Activated CD4-positive, alpha-beta memory T cell treated with anti-CD3 and anti-CD28 coated beads, Interleukin-2, amount 10 ng/mL, durations not matched to agents 7 days and 5 days (primary cell): ENCODE data around the gene HEPACAM. TPM values are rescaled to one million over a fixed set of nuclear protein-coding genes. Genes with fewer than 3 reads are reported as not detected.
A peak's percentile ranks its signal among the peaks of the same experiment; 100 is the strongest.

Experiments
- CTCF ChIA-PET: fragments of 350-600 bp; sonication (Branson Sonifier 250); formaldehyde crosslinking; loops from one replicate; lab custom pipeline; 2021; ENCODE audit warnings: antibody characterized with exemption, inconsistent platforms; lab: Charles Lee
- POLR2A ChIA-PET: fragments of 350-600 bp; sonication (Branson Sonifier 250); formaldehyde crosslinking; loops from one replicate; lab custom pipeline; 2021; ENCODE audit warnings: antibody characterized with exemption; lab: Charles Lee
- DNase-seq: peaks from one replicate; pipeline ENCODE4 v3.0.0-alpha.2; 2020
- H3K27ac Mint-ChIP-seq: one replicate; pipeline ENCODE4 v1.8.0; 2021; ENCODE audit warnings: mild to moderate bottlenecking, mixed read lengths
- H3K27me3 Mint-ChIP-seq: one replicate; pipeline ENCODE4 v1.8.0; 2021; ENCODE audit warnings: mixed read lengths
- H3K36me3 Mint-ChIP-seq: one replicate; pipeline ENCODE4 v1.8.0; 2021; ENCODE audit warnings: low read depth, mixed read lengths
- H3K4me1 Mint-ChIP-seq: one replicate; pipeline ENCODE4 v1.8.0; 2021; ENCODE audit warnings: mixed read lengths
- H3K4me3 Mint-ChIP-seq: one replicate; pipeline ENCODE4 v1.8.0; 2021; ENCODE audit warnings: mild to moderate bottlenecking, mixed read lengths
- H3K9me3 Mint-ChIP-seq: one replicate; pipeline ENCODE4 v1.8.0; 2021; ENCODE audit warnings: mixed read lengths
- total RNA-seq, 2 experiments: library from RNA; stranded (reverse); gene quantifications; one replicate each; pipeline ENCODE4 v1.2.3, GENCODE V29; 2021

The HEPACAM gene
- total RNA-seq, 2 experiments from 2014 or later: not detected

GRCh38 chr11:124876818-124877630, 58.8 kb downstream of the HEPACAM start:
- H3K36me3 Mint-ChIP-seq: no peaks in the 10 kb centered on the region
- POLR2A ChIA-PET: interaction anchor here (1.2 to 1.7 kb wide), 4 partner anchors 11 to 78 kb away, joined by 5 to 10 read pairs (median 7); partner anchors contain the start of gene CCDC15
- peaks cover 36% of the 10 kb centered on the region for H3K27me3 Mint-ChIP-seq
- CTCF ChIA-PET: interaction anchor here (0.6 to 2.0 kb wide), 48 partner anchors 8 to 267 kb away, joined by 3 to 22 read pairs (median 5); partner anchors contain the start of genes CCDC15, HEPN1, ROBO3 and ROBO4
- H3K9me3 Mint-ChIP-seq: no peaks in the 10 kb centered on the region
- DNase-seq: no peak
- peak overlapping the region; percentile 59 for H3K27ac Mint-ChIP-seq
- peak overlapping the region; percentile 79 for H3K4me3 Mint-ChIP-seq
- peaks cover 20% of the 10 kb centered on the region for H3K4me1 Mint-ChIP-seq

DNA sequence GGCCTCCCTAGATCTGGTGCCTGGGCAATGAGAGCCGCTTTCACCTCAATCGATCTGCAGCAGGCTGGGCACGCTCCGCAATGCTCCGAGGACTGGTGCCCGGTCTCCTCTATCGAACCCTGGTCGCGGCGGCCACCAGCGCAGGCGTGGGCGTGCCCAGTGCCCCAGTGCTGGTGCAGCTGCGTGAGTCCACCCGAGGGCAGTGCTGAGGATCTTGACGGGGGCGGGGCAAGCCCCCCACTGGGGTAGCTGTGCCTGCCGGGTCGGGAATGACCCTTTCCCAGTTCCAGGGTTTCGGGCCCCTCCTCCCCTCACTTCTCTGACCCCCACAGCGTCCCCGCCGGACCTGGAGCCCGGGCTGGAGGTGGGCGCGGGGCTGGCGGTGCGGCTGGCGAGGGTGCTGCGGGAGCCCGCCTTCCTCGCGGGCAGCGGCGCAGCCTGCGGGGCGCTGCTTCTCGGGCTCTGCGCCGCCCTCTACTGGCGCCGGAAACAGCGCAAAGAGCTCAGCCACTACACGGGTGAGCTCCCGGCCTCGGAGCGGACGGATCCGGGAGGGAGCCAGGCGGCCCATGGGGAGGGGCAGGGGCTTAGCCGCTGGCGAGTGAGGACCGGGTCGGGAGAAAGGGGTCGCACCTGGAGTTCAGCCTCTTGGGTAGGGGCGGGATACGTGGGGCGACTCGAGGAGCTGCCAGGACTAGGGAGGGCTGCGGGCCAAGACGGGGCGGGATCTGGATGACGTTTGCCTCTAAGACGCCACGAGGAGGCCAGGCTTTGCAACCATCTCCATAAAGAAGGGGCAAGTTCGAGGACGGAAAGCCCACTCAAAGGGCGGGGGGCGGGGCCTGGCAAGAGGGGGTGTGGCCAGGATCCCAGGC, 59.7 kb downstream of the HEPACAM start:
- Mint-ChIP-seq H3K27ac (peak overlapping the region; percentile 59), H3K36me3 (no peaks in the 10 kb centered on the region), H3K4me1 (peaks cover 20% of the 10 kb centered on the region), H3K9me3 (no peaks in the 10 kb centered on the region), H3K4me3 (peak overlapping the region; percentile 79), H3K27me3 (peaks cover 44% of the 10 kb centered on the region)
- CTCF ChIA-PET: interaction anchor here (0.6 to 2.0 kb wide), 48 partner anchors 9 to 268 kb away, joined by 3 to 22 read pairs (median 5); partner anchors contain the start of genes CCDC15, HEPN1, ROBO3 and ROBO4
- DNase-seq: peak; percentile 84
- POLR2A ChIA-PET: interaction anchor here (1.2 to 1.7 kb wide), 4 partner anchors 10 to 79 kb away, joined by 5 to 10 read pairs (median 7); partner anchors contain the start of gene CCDC15

GRCh38 chr11:124875401-124875800, 60.4 kb downstream of the HEPACAM start:
- no peak overlapping the region for H3K27ac Mint-ChIP-seq
- peaks cover 51% of the 10 kb centered on the region for H3K27me3 Mint-ChIP-seq
- DNase-seq: no peak
- peak overlapping the region; percentile 25 for H3K4me3 Mint-ChIP-seq
- CTCF ChIA-PET: interaction anchor here (1.3 to 2.0 kb wide), 13 partner anchors 9 to 267 kb away, joined by 3 to 22 read pairs (median 6); partner anchors contain the start of genes CCDC15, ROBO3, SIAE and SPA17
- H3K36me3 Mint-ChIP-seq: no peaks in the 10 kb centered on the region
- H3K4me1 Mint-ChIP-seq: peaks cover 20% of the 10 kb centered on the region
- no peaks in the 10 kb centered on the region for H3K9me3 Mint-ChIP-seq
- POLR2A ChIA-PET: interaction anchor here (1.7 kb wide), 1 partner anchor 9 kb away, joined by 7 read pairs; no protein-coding TSS in a partner anchor

DNA sequence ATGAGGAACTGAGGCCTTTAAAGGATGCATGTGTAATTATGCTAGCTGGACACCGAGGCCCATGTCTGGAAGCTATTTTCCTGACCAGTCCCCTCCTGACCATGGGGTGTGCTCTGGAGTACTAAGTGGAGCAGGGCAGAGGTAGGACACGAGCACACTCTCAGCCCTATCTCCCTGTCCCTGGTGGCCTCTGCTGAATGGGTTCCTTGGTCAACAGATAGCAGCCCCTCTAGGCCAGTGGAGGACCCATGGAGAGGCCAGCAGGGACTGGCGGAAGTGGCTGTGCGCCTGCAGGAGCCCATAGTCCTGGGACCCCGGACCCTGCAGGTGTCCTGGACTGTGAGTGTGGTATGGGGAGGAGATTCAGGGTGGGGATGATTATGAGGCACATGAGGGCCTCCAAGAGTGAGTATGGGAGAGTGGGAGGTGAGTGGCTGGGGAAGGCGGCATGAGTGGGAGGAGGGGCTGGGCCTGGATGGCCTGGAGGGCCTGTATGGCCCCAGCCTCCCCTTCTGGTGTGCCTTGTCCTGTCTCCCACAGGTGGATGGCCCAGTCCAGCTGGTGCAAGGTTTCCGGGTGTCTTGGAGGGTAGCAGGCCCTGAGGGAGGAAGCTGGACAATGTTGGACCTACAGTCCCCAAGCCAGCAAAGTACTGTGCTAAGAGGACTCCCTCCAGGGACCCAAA, 61.1 kb downstream of the HEPACAM start:
- Mint-ChIP-seq H3K4me3 (no peak overlapping the region), H3K27me3 (peaks cover 58% of the 10 kb centered on the region), H3K27ac (no peak overlapping the region), H3K9me3 (no peaks in the 10 kb centered on the region), H3K36me3 (no peaks in the 10 kb centered on the region), H3K4me1 (peaks cover 20% of the 10 kb centered on the region)
- ChIA-PET CTCF (no interaction called here), POLR2A (no interaction called here)
- no peak for DNase-seq

DNA sequence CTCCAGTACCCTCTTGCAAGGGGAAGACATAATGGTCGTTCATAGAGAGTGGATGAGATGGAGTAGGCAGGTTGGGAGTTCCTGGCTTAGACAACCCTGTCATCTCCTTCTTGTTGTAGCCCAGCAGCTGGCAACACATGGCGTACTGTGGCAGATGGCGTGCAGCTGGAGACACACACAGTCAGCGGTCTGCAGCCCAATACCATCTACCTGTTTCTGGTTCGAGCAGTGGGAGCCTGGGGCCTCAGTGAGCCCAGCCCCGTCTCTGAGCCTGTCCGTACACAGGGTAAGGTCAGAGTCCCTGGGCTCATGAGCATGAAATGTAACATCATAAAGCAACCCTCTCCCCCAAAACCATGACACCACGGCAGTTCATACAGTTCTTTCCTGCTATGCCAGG, 61.9 kb downstream of the HEPACAM start:
- H3K9me3 Mint-ChIP-seq: no peaks in the 10 kb centered on the region
- H3K27me3 Mint-ChIP-seq: peaks cover 66% of the 10 kb centered on the region
- H3K4me1 Mint-ChIP-seq: peaks cover 23% of the 10 kb centered on the region
- ChIA-PET CTCF (no interaction called here), POLR2A (no interaction called here)
- H3K4me3 Mint-ChIP-seq: no peak overlapping the region
- H3K27ac Mint-ChIP-seq: no peak overlapping the region
- no peaks in the 10 kb centered on the region for H3K36me3 Mint-ChIP-seq
- DNase-seq: no peak

- H3K4me1 Mint-ChIP-seq: peaks cover 26% of the 10 kb centered on the region
- H3K4me3 Mint-ChIP-seq: no peak overlapping the region
- no peaks in the 10 kb centered on the region for H3K9me3 Mint-ChIP-seq
- CTCF ChIA-PET: no interaction called here
- H3K27ac Mint-ChIP-seq: no peak overlapping the region
- POLR2A ChIA-PET: no interaction called here
- no peak for DNase-seq
- H3K27me3 Mint-ChIP-seq: peaks cover 78% of the 10 kb centered on the region
- H3K36me3 Mint-ChIP-seq: no peaks in the 10 kb centered on the region
Measured at GRCh38 chr11:124872741-124873140, 63.1 kb downstream of the HEPACAM start.

GRCh38 chr11:124872280-124872679, 63.6 kb downstream of the HEPACAM start:
- Mint-ChIP-seq H3K4me1 (peaks cover 22% of the 10 kb centered on the region), H3K27ac (no peak overlapping the region), H3K4me3 (no peak overlapping the region), H3K9me3 (no peaks in the 10 kb centered on the region), H3K27me3 (peaks cover 83% of the 10 kb centered on the region), H3K36me3 (no peaks in the 10 kb centered on the region)
- CTCF ChIA-PET: interaction anchor here (1.8 kb wide), 1 partner anchor 9 kb away, joined by 4 read pairs; no protein-coding TSS in a partner anchor
- DNase-seq: no peak
- POLR2A ChIA-PET: no interaction called here

DNA sequence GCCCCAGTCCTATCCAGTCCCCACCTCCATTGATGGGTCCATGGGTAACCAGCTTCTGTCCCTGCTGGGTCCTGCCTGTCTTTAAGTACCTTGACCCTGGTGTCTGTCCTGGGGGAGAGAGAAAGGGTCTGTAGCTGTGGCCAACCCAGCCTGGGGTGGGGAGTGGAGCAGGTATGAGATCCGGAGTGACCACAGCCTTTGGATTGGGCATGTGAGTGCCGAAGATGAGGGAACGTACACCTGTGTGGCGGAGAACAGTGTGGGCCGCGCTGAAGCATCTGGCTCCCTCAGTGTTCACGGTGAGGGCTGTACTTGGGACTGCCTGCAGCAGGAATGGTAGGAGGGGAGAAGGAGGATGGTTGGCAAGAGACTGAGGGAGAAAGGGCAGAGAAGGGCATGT, 65.4 kb downstream of the HEPACAM start:
- Mint-ChIP-seq H3K27me3 (peaks cover 95% of the 10 kb centered on the region), H3K4me3 (no peak overlapping the region), H3K9me3 (no peaks in the 10 kb centered on the region), H3K36me3 (no peaks in the 10 kb centered on the region), H3K4me1 (peaks cover 14% of the 10 kb centered on the region), H3K27ac (no peak overlapping the region)
- ChIA-PET POLR2A (no interaction called here), CTCF (interaction anchor here (1.8 kb wide), 1 partner anchor 11 kb away, joined by 4 read pairs; no protein-coding TSS in a partner anchor)
- no peak for DNase-seq

DNA sequence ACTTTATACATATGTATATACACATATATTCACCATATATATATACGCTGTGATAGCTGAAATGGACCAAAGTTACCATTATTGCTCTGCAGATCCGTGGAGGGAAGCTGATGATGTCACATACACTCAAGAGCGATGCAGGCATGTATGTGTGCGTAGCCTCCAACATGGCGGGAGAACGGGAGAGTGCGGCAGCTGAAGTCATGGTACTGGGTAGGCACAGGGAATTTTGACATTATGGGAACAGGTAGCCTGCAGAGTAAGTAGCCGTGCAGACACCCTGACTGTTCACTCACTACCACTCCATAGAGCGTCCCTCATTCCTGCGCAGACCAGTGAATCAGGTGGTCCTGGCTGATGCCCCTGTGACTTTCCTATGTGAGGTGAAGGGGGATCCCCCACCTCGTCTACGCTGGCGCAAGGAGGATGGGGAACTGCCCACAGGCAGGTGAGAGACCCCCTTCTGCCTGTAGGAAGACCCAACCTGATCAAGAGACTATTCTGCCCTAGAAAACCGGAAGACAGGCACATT, 65.9 kb downstream of the HEPACAM start:
- POLR2A ChIA-PET: no interaction called here
- Mint-ChIP-seq H3K27ac (no peak overlapping the region), H3K9me3 (no peaks in the 10 kb centered on the region), H3K36me3 (no peaks in the 10 kb centered on the region), H3K27me3 (peaks cover 93% of the 10 kb centered on the region), H3K4me1 (peaks cover 14% of the 10 kb centered on the region), H3K4me3 (no peak overlapping the region)
- DNase-seq: no peak
- CTCF ChIA-PET: no interaction called here

- H3K36me3 Mint-ChIP-seq: no peaks in the 10 kb centered on the region
- no peaks in the 10 kb centered on the region for H3K9me3 Mint-ChIP-seq
- peaks cover 95% of the 10 kb centered on the region for H3K27me3 Mint-ChIP-seq
- POLR2A ChIA-PET: no interaction called here
- H3K4me3 Mint-ChIP-seq: no peak overlapping the region
- H3K27ac Mint-ChIP-seq: no peak overlapping the region
- CTCF ChIA-PET: no interaction called here
- peaks cover 14% of the 10 kb centered on the region for H3K4me1 Mint-ChIP-seq
- DNase-seq: no peak
Measured at GRCh38 chr11:124869331-124869730, 66.5 kb downstream of the HEPACAM start.
